NCI-H345 (cell line): ENCODE results near the gene PSME2.

ENCODE experiments used
- DNase-seq: peaks from one replicate; lab custom pipeline; 2025; lab: John Stamatoyannopoulos, UW

Gene PSME2

GRCh38 chr14:24146453-24146977 lies at the start of gene PSME2:
Gene PSME2 (minus strand): TSS chr14:24146610. CDS start chr14:24146581, 29 bp downstream.
- peak; percentile 98 for DNase-seq

- peak; percentile 81 for DNase-seq
Observed at GRCh38 chr14:24195186-24196070, 49.0 kb upstream of the PSME2 start, which contains the start of gene TM9SF1. Gene TM9SF1 (minus strand): TSS chr14:24195441. CDS start chr14:24195019, 422 bp downstream.

- no peak for DNase-seq
Observed at GRCh38 chr14:24194873-24195185, 48.4 kb upstream of the PSME2 start.

DNA sequence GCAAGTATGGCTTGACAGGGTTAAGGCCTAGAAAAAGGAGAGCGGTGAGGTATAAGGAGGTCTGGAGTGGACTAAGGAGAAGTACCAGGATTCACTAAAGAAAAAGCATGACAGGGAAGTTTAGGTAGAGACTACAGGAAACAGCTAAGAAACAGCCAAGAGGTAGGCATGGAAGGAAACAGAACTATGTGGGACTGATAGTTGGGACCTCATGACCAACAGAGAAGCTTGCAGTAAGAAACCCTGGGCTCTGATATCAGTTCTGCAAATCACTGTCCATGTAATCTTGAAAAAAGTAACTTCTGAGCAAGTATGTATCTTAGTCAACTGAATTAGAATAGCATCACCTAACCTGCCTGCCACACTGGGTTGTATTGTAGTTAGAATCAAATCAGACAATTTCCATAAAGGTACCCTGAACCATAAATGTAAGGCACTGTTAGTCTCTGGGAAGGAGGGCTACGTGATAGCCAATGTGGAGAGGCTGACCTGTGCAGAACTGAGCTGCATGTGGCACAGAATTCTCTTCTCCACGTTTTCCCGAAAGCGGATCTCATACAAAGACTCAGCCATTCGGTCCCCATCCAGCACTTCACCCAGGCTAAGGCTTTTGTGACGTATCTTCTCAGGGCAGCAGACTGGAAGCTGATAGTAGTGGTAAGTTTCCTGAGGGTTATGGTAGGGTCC lies 47.9 kb upstream of the PSME2 start:
- no peak for DNase-seq

DNA sequence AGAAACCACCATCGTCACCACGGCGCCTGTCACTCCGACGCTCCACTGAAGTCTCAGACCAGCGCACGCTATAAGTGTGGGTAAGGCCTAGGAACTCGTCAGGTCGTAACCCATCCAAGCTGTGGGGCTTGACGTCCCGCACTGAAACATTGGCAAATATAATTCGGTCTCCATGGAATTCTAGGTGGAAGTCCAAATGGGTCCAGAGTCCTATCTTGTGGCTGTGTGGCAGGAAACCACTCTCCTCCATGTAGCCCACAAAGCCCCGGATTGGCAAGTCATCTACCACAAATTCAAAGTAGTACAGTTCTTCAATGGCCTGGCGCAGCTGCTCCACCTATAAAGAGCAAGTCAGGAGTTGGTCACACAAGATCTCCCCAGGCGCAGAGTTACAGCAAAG lies 46.5 kb upstream of the PSME2 start:
- no peak for DNase-seq

- DNase-seq, result no peak
Observed at GRCh38 chr14:24190416-24190815, 44.0 kb upstream of the PSME2 start.

GRCh38 chr14:24189460-24189859 lies 43.0 kb upstream of the PSME2 start:
- DNase-seq, result no peak

- no peak for DNase-seq
Observed at GRCh38 chr14:24189059-24189375, 42.6 kb upstream of the PSME2 start.

GRCh38 chr14:24188251-24189058 lies 42.0 kb upstream of the PSME2 start, which contains the start of gene IPO4:
Gene IPO4 (minus strand): TSS chr14:24188816. CDS start chr14:24188787, 29 bp downstream.
- peak; percentile 98 for DNase-seq

- DNase-seq, result no peak
Observed at GRCh38 chr14:24187539-24187915, 41.1 kb upstream of the PSME2 start.

DNA sequence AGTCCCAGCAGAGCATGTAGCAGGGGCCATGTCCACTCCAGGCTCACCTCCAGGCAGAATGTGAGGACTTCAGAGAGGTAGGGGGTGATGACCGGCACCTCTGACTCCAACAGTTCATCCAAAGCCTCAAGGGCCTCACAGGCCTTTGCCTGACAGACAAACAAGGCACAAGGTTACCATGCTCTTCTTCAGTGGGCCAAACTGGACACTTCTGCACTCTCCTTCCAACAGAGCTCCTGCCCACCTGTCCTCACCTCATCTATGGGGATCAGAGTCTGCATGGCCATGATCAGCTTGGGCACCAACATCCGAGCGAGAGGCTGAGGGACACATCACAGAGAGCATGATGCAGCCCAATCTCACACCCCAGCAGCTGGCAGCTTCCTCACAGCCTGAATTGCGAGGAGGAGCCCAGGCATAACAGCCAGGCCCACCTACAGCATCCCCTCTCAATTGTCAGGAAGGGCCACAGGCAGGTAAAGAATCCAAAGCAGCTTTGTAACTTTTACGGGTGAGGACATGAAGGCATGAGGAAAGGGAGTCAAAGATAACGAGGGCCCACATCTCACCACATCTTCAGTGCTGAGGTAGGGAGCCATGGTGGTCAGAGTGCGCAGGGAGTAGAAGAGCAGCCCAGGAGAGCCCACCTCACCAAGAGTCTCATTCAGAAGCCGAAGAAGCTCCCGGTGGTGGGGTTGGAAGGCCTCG lies 40.6 kb upstream of the PSME2 start:
- no peak for DNase-seq

DNA sequence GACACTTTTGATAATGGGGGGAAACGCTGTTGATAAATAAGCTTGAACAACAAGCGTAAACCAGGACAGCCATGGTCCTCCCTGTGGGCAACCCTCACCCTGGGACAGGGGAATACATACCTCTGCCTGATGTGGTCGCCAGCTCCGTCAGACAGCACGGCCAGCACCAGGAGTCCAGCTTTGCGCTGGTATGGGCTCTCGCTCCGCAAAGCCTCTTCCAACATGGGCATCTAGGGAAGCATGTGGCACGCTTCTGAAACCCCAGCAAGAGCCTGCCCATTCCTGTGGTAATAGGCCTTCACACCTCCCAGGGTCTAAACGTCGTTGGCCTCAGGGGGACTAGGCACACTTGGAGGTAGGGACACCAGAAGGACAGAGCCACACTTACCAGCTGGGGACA lies 39.3 kb upstream of the PSME2 start:
- DNase-seq, result no peak

DNA sequence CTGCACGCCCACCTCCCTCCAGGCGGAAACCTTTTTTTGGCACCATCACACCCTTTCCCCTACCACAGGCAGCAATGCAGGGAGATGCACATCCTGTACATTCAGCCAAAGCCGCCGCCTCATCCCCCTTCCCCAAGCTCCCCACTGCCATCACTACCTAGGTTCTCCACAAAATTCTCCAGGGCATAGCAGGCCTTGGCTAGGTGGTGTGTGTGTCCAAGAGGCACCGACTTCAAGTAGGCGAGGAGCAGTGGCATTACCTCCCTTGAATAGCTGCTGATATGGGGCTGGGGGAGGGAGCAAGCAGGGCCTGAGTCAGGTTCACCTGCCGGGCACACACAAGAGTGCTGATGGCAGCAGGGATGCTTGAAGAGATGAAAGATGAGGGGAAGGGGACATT lies 38.6 kb upstream of the PSME2 start:
- no peak for DNase-seq

DNA sequence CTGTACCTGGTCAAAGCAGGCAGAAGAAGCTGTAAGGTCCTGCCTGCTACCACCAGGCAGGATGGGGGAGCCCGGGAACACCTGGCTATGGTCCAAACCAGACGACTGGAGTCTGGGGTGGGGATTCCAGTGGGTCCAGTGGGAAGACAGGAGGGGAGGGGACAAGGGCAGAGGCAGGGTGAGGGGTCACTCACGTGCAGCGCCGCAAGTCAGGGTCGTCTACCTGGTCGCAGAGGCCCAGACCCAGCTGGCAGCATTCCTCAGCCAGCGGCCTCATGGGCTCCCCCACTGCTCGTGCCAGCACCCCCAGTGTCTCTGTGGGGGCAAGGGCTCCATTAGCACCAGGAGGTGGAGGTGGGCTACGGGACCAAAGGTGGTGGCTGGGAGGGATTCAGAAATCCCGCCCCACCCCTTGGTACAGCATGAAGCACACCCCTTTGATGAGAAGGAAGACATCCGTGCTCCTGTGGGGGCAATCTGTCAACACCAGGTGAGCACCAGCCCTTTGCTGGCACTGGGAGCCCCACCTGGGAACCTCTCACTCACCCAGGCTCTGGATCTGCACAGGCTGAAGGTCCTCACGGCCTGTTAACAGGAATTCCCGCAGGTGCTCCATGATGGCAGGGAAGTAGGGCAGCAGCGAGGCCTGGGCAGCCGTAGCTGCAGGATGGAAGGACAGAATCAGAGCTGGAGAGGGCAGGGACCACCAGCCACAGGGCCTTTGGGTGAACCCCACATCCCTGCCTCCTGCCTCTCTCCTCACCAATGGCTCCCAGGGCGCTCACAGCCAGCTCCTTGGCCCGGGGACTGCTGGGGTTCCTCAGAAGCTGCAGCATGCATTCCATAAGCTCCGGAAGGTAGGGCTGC lies 37.9 kb upstream of the PSME2 start:
- no peak for DNase-seq

DNA sequence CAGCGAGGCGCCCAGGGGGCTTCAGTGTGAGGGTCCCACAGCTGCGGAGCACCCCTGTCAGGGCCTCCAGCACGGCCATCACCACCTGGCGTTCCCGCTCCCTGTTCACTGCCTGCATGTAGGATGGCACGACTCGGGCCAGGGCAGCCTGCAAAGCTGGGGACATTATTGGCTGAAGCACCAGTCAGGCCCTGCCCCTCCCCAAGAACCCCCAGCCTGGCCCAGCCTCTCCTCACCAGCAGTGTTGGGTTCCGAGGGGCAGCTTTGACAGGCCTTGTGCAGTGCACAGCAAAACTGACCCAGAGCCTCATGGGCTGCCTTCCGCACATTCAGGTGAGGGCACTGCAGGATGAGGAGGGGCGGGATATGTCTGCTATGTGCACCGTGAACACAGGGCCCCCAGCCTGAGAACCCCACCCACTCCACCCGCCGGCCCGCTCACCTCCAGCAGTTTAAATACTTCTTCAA lies 36.6 kb upstream of the PSME2 start:
- no peak for DNase-seq

GRCh38 chr14:24182110-24182882 lies 35.9 kb upstream of the PSME2 start:
- DNase-seq, result no peak

- no peak for DNase-seq
Observed at GRCh38 chr14:24181371-24182077, 35.1 kb upstream of the PSME2 start.

- DNase-seq, result no peak
Observed at GRCh38 chr14:24179961-24180796, 33.8 kb upstream of the PSME2 start.
